ENCODE data around the gene APBB2. TPM values are rescaled to one million over a fixed set of nuclear protein-coding genes. Genes with fewer than 3 reads are reported as not detected.

Gene APBB2
- total RNA-seq, 1 experiment from 2014 or later, result 3.7 TPM

DNA sequence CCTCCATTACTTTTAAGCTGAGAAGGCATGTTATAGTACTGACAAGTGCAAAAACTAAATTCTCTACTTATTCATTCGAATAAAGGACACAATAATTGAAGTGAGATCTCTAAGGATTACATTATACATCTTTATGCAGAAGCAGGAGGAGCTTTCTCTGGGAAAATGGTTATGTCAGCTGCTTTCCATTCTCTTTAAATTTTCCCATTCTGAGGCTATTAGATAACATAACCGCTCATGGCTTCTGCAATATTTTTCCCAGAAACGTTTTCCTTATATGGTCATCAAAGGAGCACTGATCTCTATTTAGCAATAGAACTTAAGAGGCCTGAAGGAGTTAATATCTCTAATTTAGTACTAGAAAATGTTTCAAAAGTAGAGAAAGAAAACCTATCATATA, 243.0 kb downstream of the APBB2 start:
- no peaks in the 10 kb centered on the region for H3K36me3 ChIP-seq (ENCODE audit: insufficient read depth, low read length)
- H3K4me1 ChIP-seq (ENCODE audit: low read length), result no peaks in the 10 kb centered on the region
- no peaks in the 10 kb centered on the region for H3K79me2 ChIP-seq (ENCODE audit: low read length)
- H3K4me3 ChIP-seq (ENCODE audit: low read length), result no peak overlapping the region
- no peak overlapping the region for H3K9ac ChIP-seq (ENCODE audit: low read length)
- H3K9me2 ChIP-seq (replicated peaks; ENCODE audit: insufficient read depth, low read length), result no peaks in the 10 kb centered on the region
- DNase-seq, result no peak
- H4K20me1 ChIP-seq (ENCODE audit: insufficient read depth, low read depth, low read length), result no peaks in the 10 kb centered on the region
- H3K27me3 ChIP-seq (ENCODE audit: low read length), result no peaks in the 10 kb centered on the region
- H3K9me3 ChIP-seq (ENCODE audit: low read length), result no peaks in the 10 kb centered on the region
- no peak overlapping the region for H3K27ac ChIP-seq (ENCODE audit: low read length)
- no peak overlapping the region for H3K4me2 ChIP-seq (ENCODE audit: low read depth, low read length, poor library complexity, severe bottlenecking)
- no peak overlapping the region for H2AFZ ChIP-seq (ENCODE audit: low read length)

GRCh38 chr4:40969501-40969900, 244.8 kb downstream of the APBB2 start:
- Histone ChIP-seq H3K9me3 (ENCODE audit: low read length) (no peaks in the 10 kb centered on the region), H3K4me3 (ENCODE audit: low read length) (no peak overlapping the region), H2AFZ (ENCODE audit: low read length) (no peak overlapping the region), H4K20me1 (ENCODE audit: insufficient read depth, low read depth, low read length) (no peaks in the 10 kb centered on the region), H3K9me2 (replicated peaks; ENCODE audit: insufficient read depth, low read length) (no peaks in the 10 kb centered on the region), H3K4me2 (ENCODE audit: low read depth, low read length, poor library complexity, severe bottlenecking) (no peak overlapping the region), H3K27me3 (ENCODE audit: low read length) (no peaks in the 10 kb centered on the region), H3K27ac (ENCODE audit: low read length) (no peak overlapping the region), H3K36me3 (ENCODE audit: insufficient read depth, low read length) (no peaks in the 10 kb centered on the region), H3K4me1 (ENCODE audit: low read length) (no peaks in the 10 kb centered on the region), H3K79me2 (ENCODE audit: low read length) (no peaks in the 10 kb centered on the region), H3K9ac (ENCODE audit: low read length) (no peak overlapping the region)
- no peak for DNase-seq

GRCh38 chr4:40967550-40967949, 246.8 kb downstream of the APBB2 start:
- no peaks in the 10 kb centered on the region for H3K9me3 ChIP-seq (ENCODE audit: low read length)
- H3K79me2 ChIP-seq (ENCODE audit: low read length), result no peaks in the 10 kb centered on the region
- H3K27me3 ChIP-seq (ENCODE audit: low read length), result no peaks in the 10 kb centered on the region
- no peak overlapping the region for H3K4me3 ChIP-seq (ENCODE audit: low read length)
- no peaks in the 10 kb centered on the region for H3K4me1 ChIP-seq (ENCODE audit: low read length)
- no peak for DNase-seq
- H2AFZ ChIP-seq (ENCODE audit: low read length), result no peak overlapping the region
- H3K4me2 ChIP-seq (ENCODE audit: low read depth, low read length, poor library complexity, severe bottlenecking), result no peak overlapping the region
- H4K20me1 ChIP-seq (ENCODE audit: insufficient read depth, low read depth, low read length), result no peaks in the 10 kb centered on the region
- no peak overlapping the region for H3K9ac ChIP-seq (ENCODE audit: low read length)
- H3K9me2 ChIP-seq (replicated peaks; ENCODE audit: insufficient read depth, low read length), result no peaks in the 10 kb centered on the region
- no peaks in the 10 kb centered on the region for H3K36me3 ChIP-seq (ENCODE audit: insufficient read depth, low read length)
- no peak overlapping the region for H3K27ac ChIP-seq (ENCODE audit: low read length)

DNA sequence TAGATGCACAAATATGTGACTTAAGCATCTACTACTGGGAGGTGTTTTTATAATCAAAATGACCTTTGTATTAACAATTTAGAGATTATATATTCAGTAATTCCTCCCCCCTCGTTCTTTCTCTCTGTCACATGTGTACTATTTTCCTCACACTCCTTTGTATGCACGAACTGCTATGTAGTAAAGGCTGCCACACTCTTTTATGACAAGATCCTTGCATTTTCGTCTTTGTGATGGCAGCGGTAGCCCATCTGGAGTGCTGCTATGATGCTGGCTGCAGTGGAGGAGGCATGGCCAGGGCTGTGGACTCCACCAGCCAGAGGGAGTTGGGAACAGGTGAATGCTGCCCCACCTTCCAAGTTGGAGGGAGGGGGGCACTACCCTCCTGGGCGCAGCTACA, 248.3 kb downstream of the APBB2 start:
- H3K4me1 ChIP-seq (ENCODE audit: low read length), result no peaks in the 10 kb centered on the region

DNA sequence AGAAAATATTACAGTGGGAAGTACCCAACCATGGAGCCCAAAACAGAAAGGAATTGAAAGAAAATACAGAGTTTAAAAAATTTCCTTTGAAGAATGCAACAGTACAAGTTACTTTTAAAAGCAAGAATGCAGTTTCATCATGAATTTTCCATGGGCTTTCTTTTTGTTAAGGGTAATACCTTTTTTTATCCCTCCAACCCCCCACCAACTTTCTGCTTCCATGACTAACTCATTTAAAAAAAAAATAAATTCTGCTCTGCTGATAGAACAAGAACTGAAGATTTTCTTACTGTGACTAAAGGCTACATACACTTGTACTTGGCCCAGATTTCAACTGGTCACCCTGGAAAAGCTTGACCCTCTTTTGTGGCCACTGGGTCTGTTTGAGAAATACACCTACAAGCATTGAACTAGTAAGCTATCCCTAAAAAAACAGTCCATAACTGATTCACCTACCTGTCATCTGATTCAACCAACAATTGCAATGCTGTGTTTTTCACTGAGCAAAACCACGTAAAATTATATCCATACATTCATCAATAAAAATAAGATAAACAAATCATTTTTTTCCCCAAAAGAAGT, 250.4 kb downstream of the APBB2 start:
- Histone ChIP-seq H4K20me1 (ENCODE audit: insufficient read depth, low read depth, low read length) (no peaks in the 10 kb centered on the region), H3K9me3 (ENCODE audit: low read length) (no peaks in the 10 kb centered on the region)

More for the DNA sequence above, 248.3 kb downstream of the APBB2 start:
- Histone ChIP-seq H3K27me3 (ENCODE audit: low read length) (no peaks in the 10 kb centered on the region), H3K4me2 (ENCODE audit: low read depth, low read length, poor library complexity, severe bottlenecking) (no peak overlapping the region), H4K20me1 (ENCODE audit: insufficient read depth, low read depth, low read length) (no peaks in the 10 kb centered on the region), H3K79me2 (ENCODE audit: low read length) (no peaks in the 10 kb centered on the region), H2AFZ (ENCODE audit: low read length) (no peak overlapping the region), H3K27ac (ENCODE audit: low read length) (no peak overlapping the region), H3K9me2 (replicated peaks; ENCODE audit: insufficient read depth, low read length) (no peaks in the 10 kb centered on the region), H3K9me3 (ENCODE audit: low read length) (no peaks in the 10 kb centered on the region), H3K9ac (ENCODE audit: low read length) (no peak overlapping the region), H3K36me3 (ENCODE audit: insufficient read depth, low read length) (no peaks in the 10 kb centered on the region), H3K4me3 (ENCODE audit: low read length) (no peak overlapping the region)
- no peak for DNase-seq

DNA sequence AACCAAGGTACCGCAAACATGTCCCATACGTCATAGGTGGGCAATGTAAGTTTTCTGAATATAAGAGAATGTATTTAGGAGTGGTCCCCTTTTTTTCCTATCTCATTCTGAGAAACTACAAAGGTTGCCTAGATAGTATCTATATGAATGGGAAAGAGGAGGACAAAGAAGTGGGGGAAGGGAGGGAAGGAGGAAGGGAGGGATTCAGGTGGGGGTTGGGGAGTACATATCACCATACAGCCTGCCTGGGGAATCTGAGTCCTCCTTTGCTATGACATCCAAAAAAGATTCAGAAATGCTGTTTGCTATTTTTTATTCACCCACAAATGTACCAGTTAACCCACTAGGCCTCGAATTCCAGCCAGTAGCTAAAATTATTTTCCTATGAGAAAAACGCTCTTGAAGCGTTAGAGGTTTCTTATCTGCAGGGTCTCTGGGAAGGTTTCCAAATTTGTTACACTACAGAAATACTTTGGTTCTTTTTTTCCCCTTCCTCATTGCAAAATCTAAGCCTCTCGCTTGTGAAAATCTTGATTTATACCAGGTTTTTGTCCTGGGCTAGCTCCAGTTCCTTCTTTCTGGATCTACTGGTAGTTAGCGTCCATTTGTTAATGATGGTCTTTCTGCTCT, 251.7 kb downstream of the APBB2 start:
- Histone ChIP-seq H4K20me1 (ENCODE audit: insufficient read depth, low read depth, low read length) (no peaks in the 10 kb centered on the region), H3K4me2 (ENCODE audit: low read depth, low read length, poor library complexity, severe bottlenecking) (no peak overlapping the region), H3K79me2 (ENCODE audit: low read length) (no peaks in the 10 kb centered on the region), H3K36me3 (ENCODE audit: insufficient read depth, low read length) (no peaks in the 10 kb centered on the region), H3K4me1 (ENCODE audit: low read length) (no peaks in the 10 kb centered on the region), H3K9ac (ENCODE audit: low read length) (no peak overlapping the region), H2AFZ (ENCODE audit: low read length) (no peak overlapping the region), H3K27ac (ENCODE audit: low read length) (no peak overlapping the region), H3K9me3 (ENCODE audit: low read length) (no peaks in the 10 kb centered on the region), H3K9me2 (replicated peaks; ENCODE audit: insufficient read depth, low read length) (no peaks in the 10 kb centered on the region), H3K4me3 (ENCODE audit: low read length) (no peak overlapping the region), H3K27me3 (ENCODE audit: low read length) (no peaks in the 10 kb centered on the region)
- DNase-seq, result no peak

More for the DNA sequence above, 250.4 kb downstream of the APBB2 start:
- Histone ChIP-seq H3K27ac (ENCODE audit: low read length) (no peak overlapping the region), H3K9ac (ENCODE audit: low read length) (no peak overlapping the region), H3K4me1 (ENCODE audit: low read length) (no peaks in the 10 kb centered on the region), H3K27me3 (ENCODE audit: low read length) (no peaks in the 10 kb centered on the region), H2AFZ (ENCODE audit: low read length) (no peak overlapping the region), H3K4me3 (ENCODE audit: low read length) (no peak overlapping the region), H3K36me3 (ENCODE audit: insufficient read depth, low read length) (no peaks in the 10 kb centered on the region), H3K4me2 (ENCODE audit: low read depth, low read length, poor library complexity, severe bottlenecking) (no peak overlapping the region), H3K79me2 (ENCODE audit: low read length) (no peaks in the 10 kb centered on the region), H3K9me2 (replicated peaks; ENCODE audit: insufficient read depth, low read length) (no peaks in the 10 kb centered on the region)
- DNase-seq, result no peak

DNA sequence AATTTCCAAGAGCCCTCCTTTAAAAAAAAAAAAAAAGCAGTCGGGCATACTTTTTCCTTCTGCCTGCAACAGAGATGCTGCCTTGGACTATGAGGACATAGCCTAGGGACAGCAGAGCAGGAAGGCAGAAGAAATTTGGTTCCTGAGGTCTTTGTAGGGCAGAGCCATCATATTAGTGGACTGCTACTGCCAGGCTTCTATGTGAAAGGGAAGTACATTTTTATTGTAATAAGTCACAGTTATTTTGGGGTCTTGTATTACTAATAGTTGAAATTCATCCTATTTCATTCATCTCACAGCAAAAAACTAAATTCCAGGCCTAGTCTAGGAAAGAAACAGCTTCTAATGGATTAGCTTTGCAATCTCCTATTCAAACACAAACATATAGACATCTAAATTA, 253.4 kb downstream of the APBB2 start:
- Histone ChIP-seq H3K9me3 (ENCODE audit: low read length) (no peaks in the 10 kb centered on the region), H3K9ac (ENCODE audit: low read length) (no peak overlapping the region), H3K4me3 (ENCODE audit: low read length) (no peak overlapping the region), H2AFZ (ENCODE audit: low read length) (no peak overlapping the region), H3K4me2 (ENCODE audit: low read depth, low read length, poor library complexity, severe bottlenecking) (no peak overlapping the region), H4K20me1 (ENCODE audit: insufficient read depth, low read depth, low read length) (no peaks in the 10 kb centered on the region), H3K79me2 (ENCODE audit: low read length) (no peaks in the 10 kb centered on the region), H3K4me1 (ENCODE audit: low read length) (no peaks in the 10 kb centered on the region), H3K27ac (ENCODE audit: low read length) (no peak overlapping the region), H3K9me2 (replicated peaks; ENCODE audit: insufficient read depth, low read length) (no peaks in the 10 kb centered on the region), H3K36me3 (ENCODE audit: insufficient read depth, low read length) (no peaks in the 10 kb centered on the region), H3K27me3 (ENCODE audit: low read length) (no peaks in the 10 kb centered on the region)
- no peak for DNase-seq

- Histone ChIP-seq H3K9ac (ENCODE audit: low read length) (no peak overlapping the region), H3K27me3 (ENCODE audit: low read length) (no peaks in the 10 kb centered on the region), H3K36me3 (ENCODE audit: insufficient read depth, low read length) (no peaks in the 10 kb centered on the region), H3K9me3 (ENCODE audit: low read length) (no peaks in the 10 kb centered on the region), H4K20me1 (ENCODE audit: insufficient read depth, low read depth, low read length) (no peaks in the 10 kb centered on the region), H2AFZ (ENCODE audit: low read length) (no peak overlapping the region), H3K4me2 (ENCODE audit: low read depth, low read length, poor library complexity, severe bottlenecking) (no peak overlapping the region), H3K27ac (ENCODE audit: low read length) (no peak overlapping the region), H3K79me2 (ENCODE audit: low read length) (no peaks in the 10 kb centered on the region), H3K9me2 (replicated peaks; ENCODE audit: insufficient read depth, low read length) (no peaks in the 10 kb centered on the region), H3K4me1 (ENCODE audit: low read length) (no peaks in the 10 kb centered on the region), H3K4me3 (ENCODE audit: low read length) (no peak overlapping the region)
- DNase-seq, result no peak
Measured at GRCh38 chr4:40957281-40957680, 257.1 kb downstream of the APBB2 start.

Data from Karpas-422 (cell line).